Measurements from ENCODE around the gene VWA5B1. TPM values are rescaled to one million over a fixed set of nuclear protein-coding genes. Genes with fewer than 3 reads are reported as not detected.

VWA5B1 gene
- polyA plus RNA-seq, 3 donors from 2014 or later = not detected

GRCh38 chr1:20351911-20352701, 61.4 kb downstream of the VWA5B1 start:
- Mint-ChIP-seq H3K4me3 (no peak overlapping the region), H3K4me1 (no peaks in the 10 kb centered on the region), H3K9me3 (peaks cover 0 to 2% (median 0%) of the 10 kb centered on the region in 6 donors), H3K27me3 (ENCODE audit: low read depth in 3 of 3) (peaks cover 0 to 7% (median 2%) of the 10 kb centered on the region in 3 donors), H3K36me3 (no peaks in the 10 kb centered on the region), H3K27ac (no peak overlapping the region)
- DNase-seq = no peak

GRCh38 chr1:20353836-20354235, 63.2 kb downstream of the VWA5B1 start:
- Mint-ChIP-seq H3K27me3 (ENCODE audit: low read depth in 3 of 3) (peaks cover 0 to 4% (median 2%) of the 10 kb centered on the region in 3 donors), H3K4me1 (no peaks in the 10 kb centered on the region), H3K36me3 (no peaks in the 10 kb centered on the region), H3K27ac (no peak overlapping the region), H3K9me3 (no peaks in the 10 kb centered on the region), H3K4me3 (no peak overlapping the region)
- no peak for DNase-seq

DNA sequence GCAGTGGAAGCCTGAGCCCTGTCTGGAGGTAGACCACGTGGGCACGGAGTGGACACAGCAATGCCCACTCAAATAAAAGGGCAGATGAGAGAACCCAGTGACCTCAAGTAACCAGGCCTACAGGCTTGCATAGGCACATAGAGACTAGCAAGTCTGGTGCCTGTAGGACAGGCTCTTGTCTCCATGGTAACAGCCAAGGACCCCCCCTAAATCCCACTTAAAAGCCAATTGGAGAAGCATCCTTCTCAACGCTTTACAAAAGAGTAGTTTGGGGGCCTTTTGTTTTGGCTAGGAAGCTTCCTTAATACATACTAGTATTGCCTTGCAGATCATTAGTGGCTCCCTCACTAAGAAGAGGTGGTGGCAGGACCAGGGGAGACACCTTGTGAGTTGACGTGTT, 63.9 kb downstream of the VWA5B1 start:
- Mint-ChIP-seq H3K27ac (no peak overlapping the region), H3K27me3 (ENCODE audit: low read depth in 3 of 3) (peaks cover 2 to 4% (median 2%) of the 10 kb centered on the region in 3 donors), H3K36me3 (no peaks in the 10 kb centered on the region), H3K4me1 (no peaks in the 10 kb centered on the region), H3K4me3 (no peak overlapping the region), H3K9me3 (no peaks in the 10 kb centered on the region)
- no peak for DNase-seq

GRCh38 chr1:20355101-20355827, 64.6 kb downstream of the VWA5B1 start:
- Mint-ChIP-seq H3K9me3 (no peaks in the 10 kb centered on the region), H3K27ac (no peak overlapping the region), H3K4me1 (no peaks in the 10 kb centered on the region), H3K36me3 (no peaks in the 10 kb centered on the region), H3K27me3 (ENCODE audit: low read depth in 3 of 3) (peaks cover 2 to 8% (median 2%) of the 10 kb centered on the region in 3 donors), H3K4me3 (no peak overlapping the region)
- no peak for DNase-seq

DNA sequence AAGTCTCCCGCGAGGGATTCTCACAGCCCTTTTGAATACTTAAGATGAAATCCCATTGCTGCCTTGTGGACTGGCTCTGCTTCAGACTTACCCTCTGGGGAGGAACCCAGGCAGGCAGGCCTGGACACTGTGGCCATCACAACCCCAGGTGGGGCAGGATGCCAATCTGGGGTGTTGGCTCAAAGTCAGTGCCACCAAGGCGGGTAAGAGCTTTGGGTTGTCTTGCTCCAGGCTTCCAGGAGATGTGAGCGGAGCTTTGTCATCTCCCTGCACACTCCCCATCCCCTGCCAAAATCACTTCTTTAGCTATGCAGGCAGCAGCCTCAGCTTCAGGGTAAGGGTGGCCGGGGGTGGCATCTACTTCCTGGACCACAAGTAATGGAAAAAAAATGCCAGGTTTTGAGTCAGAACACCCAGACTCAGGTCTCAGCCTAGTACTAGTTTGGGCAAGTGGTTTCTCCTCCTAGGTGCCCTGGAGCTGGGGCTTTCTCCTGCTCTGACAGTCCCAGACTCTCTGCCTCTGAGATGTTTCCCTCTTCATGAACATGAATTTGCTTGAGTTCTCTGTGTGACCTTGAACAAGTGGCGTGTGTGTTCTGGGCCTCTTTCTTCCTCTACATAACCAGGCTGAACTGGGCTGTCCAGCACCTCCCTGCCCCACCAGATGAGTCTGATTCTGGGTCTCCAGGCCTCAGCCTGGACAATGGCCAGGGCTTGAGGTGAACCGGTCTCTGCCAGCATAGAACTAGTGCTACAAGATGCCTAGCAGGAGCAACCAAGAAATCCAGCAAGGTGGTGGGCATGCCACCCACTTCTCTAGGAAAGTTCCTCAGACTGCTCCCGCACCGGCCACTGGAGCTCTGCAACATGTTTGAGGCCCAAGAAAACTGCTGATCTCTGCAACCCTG, 65.4 kb downstream of the VWA5B1 start:
- peaks cover 2 to 8% (median 5%) of the 10 kb centered on the region in 3 donors for H3K27me3 Mint-ChIP-seq (ENCODE audit: low read depth in 3 of 3)
- H3K9me3 Mint-ChIP-seq = no peaks in the 10 kb centered on the region
- H3K27ac Mint-ChIP-seq = no peak overlapping the region
- H3K4me1 Mint-ChIP-seq = no peaks in the 10 kb centered on the region
- no peaks in the 10 kb centered on the region for H3K36me3 Mint-ChIP-seq
- DNase-seq = no peak
- H3K4me3 Mint-ChIP-seq = no peak overlapping the region

DNA sequence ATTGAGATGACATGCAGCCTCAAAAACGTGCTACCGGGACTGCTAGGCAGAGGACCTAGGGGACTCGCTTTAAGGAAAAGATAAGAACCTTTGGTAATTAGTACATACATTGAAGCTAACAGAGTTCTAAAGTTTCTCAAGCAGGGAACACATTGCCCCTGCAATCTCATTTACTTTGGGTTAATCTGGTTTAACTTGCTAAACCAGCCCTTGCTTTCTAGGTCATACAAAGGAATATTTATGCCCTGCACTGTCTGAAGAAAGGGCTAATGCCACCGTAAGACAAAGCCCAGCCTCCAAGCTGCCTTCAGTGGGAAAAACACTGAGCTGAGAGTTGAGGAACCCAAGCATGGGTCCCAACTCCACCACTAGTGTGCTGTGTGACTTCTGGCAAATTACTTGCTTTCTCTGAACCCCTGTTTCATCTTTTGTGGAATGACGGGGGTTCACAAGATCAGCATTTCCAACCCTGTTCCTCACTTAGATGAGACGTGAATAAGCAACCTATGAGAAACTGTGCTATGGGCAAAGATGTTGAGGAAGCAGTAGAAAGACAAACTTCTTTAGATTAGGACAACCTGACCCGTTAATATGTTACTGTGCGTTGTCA, 66.3 kb downstream of the VWA5B1 start:
- Mint-ChIP-seq H3K36me3 (no peaks in the 10 kb centered on the region), H3K9me3 (no peaks in the 10 kb centered on the region), H3K27ac (no peak overlapping the region), H3K4me3 (no peak overlapping the region), H3K4me1 (no peaks in the 10 kb centered on the region), H3K27me3 (ENCODE audit: low read depth in 3 of 3) (peaks cover 2 to 8% (median 5%) of the 10 kb centered on the region in 3 donors)
- DNase-seq = no peak

GRCh38 chr1:20357796-20358195, 67.1 kb downstream of the VWA5B1 start:
- peaks cover 2 to 8% (median 6%) of the 10 kb centered on the region in 3 donors for H3K27me3 Mint-ChIP-seq (ENCODE audit: low read depth in 3 of 3)
- H3K4me1 Mint-ChIP-seq = no peaks in the 10 kb centered on the region
- no peak for DNase-seq
- H3K4me3 Mint-ChIP-seq = no peak overlapping the region
- no peaks in the 10 kb centered on the region for H3K36me3 Mint-ChIP-seq
- no peak overlapping the region for H3K27ac Mint-ChIP-seq
- H3K9me3 Mint-ChIP-seq = no peaks in the 10 kb centered on the region

DNA sequence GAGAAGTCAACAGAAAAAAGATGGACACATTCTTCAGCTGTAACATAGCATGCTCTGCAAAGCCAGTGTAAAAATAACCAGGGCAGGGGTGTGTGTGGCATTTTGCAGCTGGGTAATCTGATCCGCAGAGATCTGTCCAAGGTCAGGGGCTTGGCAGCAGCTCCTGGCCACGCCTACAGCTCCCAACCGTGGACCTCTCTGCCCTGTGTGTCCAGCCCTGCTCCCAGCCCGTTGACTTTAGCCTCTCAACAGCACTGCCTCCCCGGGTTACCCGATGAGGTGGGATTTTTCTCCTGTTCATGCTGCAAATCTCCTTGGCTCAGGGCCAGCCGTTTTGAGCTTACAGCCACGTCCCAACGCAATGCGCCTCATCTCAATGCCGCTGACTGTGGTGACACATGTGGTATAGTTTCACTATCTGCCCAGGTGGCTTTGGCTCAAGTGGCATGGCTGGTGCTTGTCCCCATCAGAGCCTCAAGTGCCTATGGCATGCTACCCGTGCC, 68.1 kb downstream of the VWA5B1 start:
- H3K27ac Mint-ChIP-seq = no peak overlapping the region

GRCh38 chr1:20359451-20360330, 69.0 kb downstream of the VWA5B1 start:
- Mint-ChIP-seq H3K9me3 (peaks cover 0 to 2% (median 0%) of the 10 kb centered on the region in 6 donors), H3K36me3 (no peaks in the 10 kb centered on the region), H3K27me3 (ENCODE audit: low read depth in 3 of 3) (peaks cover 2 to 9% (median 6%) of the 10 kb centered on the region in 3 donors), H3K27ac (no peak overlapping the region), H3K4me1 (no peaks in the 10 kb centered on the region), H3K4me3 (no peak overlapping the region)
- no peak for DNase-seq

More for the DNA sequence above, 68.1 kb downstream of the VWA5B1 start:
- H3K4me1 Mint-ChIP-seq = no peaks in the 10 kb centered on the region
- H3K9me3 Mint-ChIP-seq = peaks cover 0 to 2% (median 0%) of the 10 kb centered on the region in 6 donors
- H3K4me3 Mint-ChIP-seq = no peak overlapping the region
- no peaks in the 10 kb centered on the region for H3K36me3 Mint-ChIP-seq
- no peak for DNase-seq
- peaks cover 2 to 6% (median 6%) of the 10 kb centered on the region in 3 donors for H3K27me3 Mint-ChIP-seq (ENCODE audit: low read depth in 3 of 3)

DNA sequence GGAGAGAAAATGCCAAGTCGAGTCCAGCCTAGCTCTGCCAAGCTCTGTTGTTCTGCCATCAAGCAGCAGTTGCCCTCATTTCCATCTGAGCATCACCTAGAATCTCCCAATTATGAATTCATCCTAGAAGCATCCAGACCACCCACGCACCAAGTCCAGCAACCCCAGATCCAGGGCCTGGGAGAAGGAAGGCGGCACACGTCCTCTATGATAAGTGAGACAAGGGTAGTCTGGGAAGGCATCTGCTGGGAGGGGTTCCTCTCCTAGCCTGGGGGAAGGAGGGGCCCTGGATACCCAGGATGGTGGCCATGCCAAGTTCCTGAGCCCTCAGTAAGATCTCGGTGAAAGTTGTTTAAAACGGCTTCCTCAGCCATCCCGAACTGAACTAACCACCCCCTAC, 70.7 kb downstream of the VWA5B1 start:
- Mint-ChIP-seq H3K36me3 (no peaks in the 10 kb centered on the region), H3K27me3 (ENCODE audit: low read depth in 3 of 3) (peaks cover 6 to 12% (median 9%) of the 10 kb centered on the region in 3 donors), H3K4me1 (no peaks in the 10 kb centered on the region)

DNA sequence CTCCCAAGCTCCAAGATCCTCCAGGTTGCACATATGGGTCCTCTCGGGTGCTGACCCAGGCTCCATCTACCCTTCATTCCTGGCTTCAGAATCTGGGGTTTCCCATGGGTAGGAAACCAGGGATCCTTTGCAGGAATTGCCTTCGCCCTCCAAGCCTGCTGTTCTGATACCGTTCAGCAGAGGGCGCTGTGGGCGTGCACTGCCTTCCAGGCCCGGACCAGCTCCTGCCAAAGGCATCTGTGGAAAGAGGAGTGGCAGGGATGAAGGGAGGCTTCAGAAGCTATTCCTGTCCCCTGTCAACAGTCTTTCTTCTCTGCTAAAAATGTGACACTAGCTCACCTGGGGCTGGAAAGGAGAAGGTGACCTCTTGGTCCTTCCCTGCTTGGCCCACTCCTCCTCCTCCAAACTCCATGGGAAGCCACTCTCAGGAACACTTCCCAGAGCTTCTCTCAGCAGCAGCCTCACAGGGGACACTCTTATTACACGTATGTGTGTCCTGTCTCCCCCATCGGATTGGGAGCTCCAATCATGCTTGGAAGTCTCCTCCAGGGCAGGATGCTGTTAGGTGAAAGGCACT, 71.2 kb downstream of the VWA5B1 start:
- Mint-ChIP-seq H3K9me3 (peaks cover 0 to 2% (median 0%) of the 10 kb centered on the region in 6 donors), H3K27ac (no peak overlapping the region), H3K4me3 (no peak overlapping the region), H3K36me3 (no peaks in the 10 kb centered on the region), H3K27me3 (ENCODE audit: low read depth in 3 of 3) (peaks cover 6 to 12% (median 9%) of the 10 kb centered on the region in 3 donors), H3K4me1 (no peaks in the 10 kb centered on the region)
- peak in 1 of 3 donors; percentile 5 for DNase-seq

More for the DNA sequence above, 70.7 kb downstream of the VWA5B1 start:
- H3K4me3 Mint-ChIP-seq = no peak overlapping the region
- no peak for DNase-seq
- peaks cover 0 to 2% (median 0%) of the 10 kb centered on the region in 6 donors for H3K9me3 Mint-ChIP-seq
- no peak overlapping the region for H3K27ac Mint-ChIP-seq

- peaks cover 7 to 17% (median 12%) of the 10 kb centered on the region in 3 donors for H3K27me3 Mint-ChIP-seq (ENCODE audit: low read depth in 3 of 3)
- no peaks in the 10 kb centered on the region for H3K4me1 Mint-ChIP-seq
- no peak overlapping the region for H3K27ac Mint-ChIP-seq
- H3K4me3 Mint-ChIP-seq = no peak overlapping the region
- no peak for DNase-seq
- H3K36me3 Mint-ChIP-seq = no peaks in the 10 kb centered on the region
- peaks cover 0 to 2% (median 0%) of the 10 kb centered on the region in 6 donors for H3K9me3 Mint-ChIP-seq
These were observed 72.2 kb downstream of the VWA5B1 start for GRCh38 chr1:20362856-20363255.
